ENCODE measurements around the gene HHIP.

HHIP gene

DNA sequence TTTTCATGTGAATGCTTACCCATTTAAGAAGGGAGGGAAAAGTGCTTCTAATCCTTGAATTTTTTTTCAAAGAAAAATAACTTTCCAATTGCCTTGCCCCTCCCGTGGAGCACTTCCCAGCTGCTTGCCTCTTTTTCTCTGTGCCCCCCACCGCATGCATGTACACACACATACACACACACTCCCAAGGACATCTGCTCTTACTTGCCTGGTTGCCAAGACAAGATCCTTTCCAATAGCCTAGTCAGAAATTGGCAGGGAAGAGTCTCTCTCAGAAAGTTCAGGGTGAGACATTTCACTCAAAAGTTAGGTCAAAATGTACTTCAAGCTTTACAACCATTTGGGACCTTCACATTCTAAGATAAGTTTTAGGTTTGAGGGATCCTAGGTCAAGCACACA, 10.9 kb downstream of the HHIP start:
- Histone ChIP-seq H4K20me1 (ENCODE audit: control insufficient read depth, insufficient read depth, low read depth, low read length) (no peaks in the 10 kb centered on the region), H3K4me1 (ENCODE audit: control insufficient read depth, low read length) (no peaks in the 10 kb centered on the region), H3K79me2 (ENCODE audit: control insufficient read depth, low read length) (no peaks in the 10 kb centered on the region), H3K27ac (ENCODE audit: low read depth, low read length) (no peak overlapping the region), H3K4me2 (ENCODE audit: low read length) (no peak overlapping the region), H3K36me3 (ENCODE audit: control insufficient read depth, low read length) (no peaks in the 10 kb centered on the region), H3K4me3 (ENCODE audit: low read length) (no peak overlapping the region), H3K9me3 (ENCODE audit: control insufficient read depth, insufficient read depth, low read length) (no peaks in the 10 kb centered on the region), H3K27me3 (ENCODE audit: control insufficient read depth, low read length) (no peaks in the 10 kb centered on the region), H3F3A (ENCODE audit: control insufficient read depth, insufficient read depth) (no peaks in the 10 kb centered on the region), H3K9me2 (replicated peaks; ENCODE audit: control insufficient read depth, low read length) (no peaks in the 10 kb centered on the region)
- no peak for TF ChIP-seq EZH2phosphoT487 (IDR thresholded peaks at IDR 0.05; ENCODE audit: borderline replicate concordance, low read length)
- TF ChIP-seq, protein P1, sequence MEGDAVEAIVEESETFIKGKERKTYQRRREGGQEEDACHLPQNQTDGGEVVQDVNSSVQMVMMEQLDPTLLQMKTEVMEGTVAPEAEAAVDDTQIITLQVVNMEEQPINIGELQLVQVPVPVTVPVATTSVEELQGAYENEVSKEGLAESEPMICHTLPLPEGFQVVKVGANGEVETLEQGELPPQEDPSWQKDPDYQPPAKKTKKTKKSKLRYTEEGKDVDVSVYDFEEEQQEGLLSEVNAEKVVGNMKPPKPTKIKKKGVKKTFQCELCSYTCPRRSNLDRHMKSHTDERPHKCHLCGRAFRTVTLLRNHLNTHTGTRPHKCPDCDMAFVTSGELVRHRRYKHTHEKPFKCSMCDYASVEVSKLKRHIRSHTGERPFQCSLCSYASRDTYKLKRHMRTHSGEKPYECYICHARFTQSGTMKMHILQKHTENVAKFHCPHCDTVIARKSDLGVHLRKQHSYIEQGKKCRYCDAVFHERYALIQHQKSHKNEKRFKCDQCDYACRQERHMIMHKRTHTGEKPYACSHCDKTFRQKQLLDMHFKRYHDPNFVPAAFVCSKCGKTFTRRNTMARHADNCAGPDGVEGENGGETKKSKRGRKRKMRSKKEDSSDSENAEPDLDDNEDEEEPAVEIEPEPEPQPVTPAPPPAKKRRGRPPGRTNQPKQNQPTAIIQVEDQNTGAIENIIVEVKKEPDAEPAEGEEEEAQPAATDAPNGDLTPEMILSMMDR (IDR thresholded peaks at IDR 0.05; ENCODE audit: low read depth, low read length, poor library complexity, severe bottlenecking), result no peak

DNA sequence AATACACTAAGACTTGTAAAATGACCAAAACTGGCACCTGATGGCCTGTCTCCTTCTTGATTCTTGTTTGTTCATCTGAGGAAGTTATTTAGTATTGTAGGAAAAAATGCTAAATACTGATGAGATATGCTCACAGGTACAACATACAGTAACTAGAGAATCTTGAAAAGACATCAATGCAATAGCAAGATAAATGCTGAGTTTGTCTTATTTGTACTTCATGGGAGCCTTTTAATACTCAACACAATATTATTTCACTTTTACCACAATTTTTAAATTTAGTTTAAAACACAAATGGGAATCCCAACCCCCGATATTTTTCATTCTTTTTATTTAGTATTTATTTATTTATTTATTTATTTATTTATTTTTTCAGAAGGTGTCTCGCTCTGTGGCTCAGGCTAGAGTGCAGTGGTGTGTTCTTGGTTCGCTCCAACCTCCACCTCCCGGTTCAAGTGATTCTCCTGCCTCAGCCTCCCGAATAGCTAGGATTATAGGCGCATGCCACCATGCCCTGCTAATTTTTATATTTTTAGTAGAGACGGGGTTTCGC, 12.1 kb downstream of the HHIP start:
- Histone ChIP-seq H3F3A (ENCODE audit: control insufficient read depth, insufficient read depth) (no peaks in the 10 kb centered on the region), H3K4me2 (ENCODE audit: low read length) (no peak overlapping the region), H3K79me2 (ENCODE audit: control insufficient read depth, low read length) (no peaks in the 10 kb centered on the region), H3K27ac (ENCODE audit: low read depth, low read length) (no peak overlapping the region), H3K27me3 (ENCODE audit: control insufficient read depth, low read length) (no peaks in the 10 kb centered on the region), H3K9me2 (replicated peaks; ENCODE audit: control insufficient read depth, low read length) (no peaks in the 10 kb centered on the region), H3K4me3 (ENCODE audit: low read length) (no peak overlapping the region), H3K36me3 (ENCODE audit: control insufficient read depth, low read length) (no peaks in the 10 kb centered on the region), H4K20me1 (ENCODE audit: control insufficient read depth, insufficient read depth, low read depth, low read length) (no peaks in the 10 kb centered on the region), H3K9me3 (ENCODE audit: control insufficient read depth, insufficient read depth, low read length) (no peaks in the 10 kb centered on the region), H3K4me1 (ENCODE audit: control insufficient read depth, low read length) (no peaks in the 10 kb centered on the region)
- TF ChIP-seq, protein P1 (IDR thresholded peaks at IDR 0.05; ENCODE audit: low read depth, low read length, poor library complexity, severe bottlenecking), result no peak
- no peak for TF ChIP-seq EZH2phosphoT487 (IDR thresholded peaks at IDR 0.05; ENCODE audit: borderline replicate concordance, low read length)

DNA sequence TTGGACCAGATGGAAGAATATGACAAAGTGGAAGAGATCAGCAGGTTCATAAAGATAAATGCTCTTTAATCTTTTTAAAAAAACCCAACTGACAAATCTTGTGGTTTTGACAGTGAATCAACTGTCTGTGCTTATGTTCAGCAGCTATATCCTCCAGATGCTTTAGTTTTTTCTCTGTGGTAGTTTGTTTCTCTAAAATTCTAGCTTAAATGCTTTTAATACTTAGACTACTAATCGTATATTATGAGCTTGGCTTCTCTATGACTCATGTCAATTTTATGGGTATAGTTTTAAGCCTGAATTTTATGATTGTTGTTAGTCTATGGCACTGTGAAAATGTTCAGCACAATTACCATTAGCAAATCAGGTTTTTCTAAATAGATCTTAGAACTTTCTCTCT, 12.9 kb downstream of the HHIP start:
- H3K4me3 ChIP-seq (ENCODE audit: low read length), result no peak overlapping the region
- no peaks in the 10 kb centered on the region; the same call in 1 of the 2 replicates for H3K27me3 ChIP-seq (ENCODE audit: control insufficient read depth, low read length)
- no peaks in the 10 kb centered on the region for H3K9me3 ChIP-seq (ENCODE audit: control insufficient read depth, insufficient read depth, low read length)
- no peaks in the 10 kb centered on the region for H3K4me1 ChIP-seq (ENCODE audit: control insufficient read depth, low read length)
- H3K4me2 ChIP-seq (ENCODE audit: low read length), result no peak overlapping the region
- no peaks in the 10 kb centered on the region for H3F3A ChIP-seq (ENCODE audit: control insufficient read depth, insufficient read depth)
- no peaks in the 10 kb centered on the region for H3K36me3 ChIP-seq (ENCODE audit: control insufficient read depth, low read length)
- no peaks in the 10 kb centered on the region for H3K9me2 ChIP-seq (replicated peaks; ENCODE audit: control insufficient read depth, low read length)
- no peak overlapping the region for H3K27ac ChIP-seq (ENCODE audit: low read depth, low read length)
- H4K20me1 ChIP-seq (ENCODE audit: control insufficient read depth, insufficient read depth, low read depth, low read length), result no peaks in the 10 kb centered on the region
- no peaks in the 10 kb centered on the region for H3K79me2 ChIP-seq (ENCODE audit: control insufficient read depth, low read length)
- no peak for TF ChIP-seq EZH2phosphoT487 (IDR thresholded peaks at IDR 0.05; ENCODE audit: borderline replicate concordance, low read length)
- TF ChIP-seq, protein P1 (IDR thresholded peaks at IDR 0.05; ENCODE audit: low read depth, low read length, poor library complexity, severe bottlenecking), result no peak

Data from DOHH2 (cell line).